Calu3 (cell line): ENCODE measurements around the gene RORB. TPM values are rescaled to one million over a fixed set of nuclear protein-coding genes. Genes with fewer than 3 reads are reported as not detected.

Experiments used
- BruUV-seq: library from RNA; stranded (reverse); fragments of 400-500 nt; replicated peaks from 2 replicates; lab custom pipeline; 2021; lab: Mats Ljungman, UMichigan
- CTCF ChIA-PET: fragments of 300-600 bp; sonication (Branson Sonifier 250); formaldehyde crosslinking; loops from one replicate; lab custom pipeline; 2022; ENCODE audit warnings: antibody characterized with exemption; lab: Charles Lee
- DNase-seq: peaks from one replicate; pipeline ENCODE4 v3.0.0; 2022
- H3K27ac Mint-ChIP-seq: one replicate; pipeline ENCODE4 v1.8.0; 2022; ENCODE audit warnings: mixed read lengths; ENCODE audit not compliant: unreplicated experiment
- H3K27me3 Mint-ChIP-seq: one replicate; pipeline ENCODE4 v1.8.0; 2022; ENCODE audit warnings: mixed read lengths; ENCODE audit not compliant: unreplicated experiment
- H3K36me3 Mint-ChIP-seq: one replicate; pipeline ENCODE4 v1.8.0; 2022; ENCODE audit warnings: mild to moderate bottlenecking, moderate library complexity, mixed read lengths; ENCODE audit not compliant: insufficient read depth, unreplicated experiment
- H3K4me1 Mint-ChIP-seq: one replicate; pipeline ENCODE4 v1.8.0; 2022; ENCODE audit warnings: mild to moderate bottlenecking, low read depth, mixed read lengths; ENCODE audit not compliant: unreplicated experiment
- H3K4me3 Mint-ChIP-seq: one replicate; pipeline ENCODE4 v1.8.0; 2022; ENCODE audit warnings: mild to moderate bottlenecking, low read depth, moderate library complexity, mixed read lengths; ENCODE audit not compliant: unreplicated experiment
- H3K9me3 Mint-ChIP-seq: one replicate; pipeline ENCODE4 v1.8.0; 2022; ENCODE audit warnings: low read depth, mixed read lengths; ENCODE audit not compliant: unreplicated experiment
- CTCF ChIP-seq: fragments of 200-600 bp; IDR thresholded peaks from one replicate; pipeline ENCODE4 v1.8.0; 2022; ENCODE audit warnings: antibody characterized with exemption; ENCODE audit not compliant: unreplicated experiment
- intact Hi-C: fragments of 100-400 bp; cut with micrococcal nuclease; formaldehyde crosslinking; loops from one replicate; pipeline ENCODE4 v1.10.0; 2022; ENCODE audit not compliant: unreplicated experiment
- total RNA-seq: library from RNA; stranded (reverse); gene quantifications from 2 replicates; pipeline ENCODE4 v1.2.3, GENCODE V29; 2022

The RORB gene
- total RNA-seq, 1 experiment from 2014 or later = not detected

- no TSS peak for BruUV-seq
- H3K4me1 Mint-ChIP-seq = no peaks in the 10 kb centered on the region
- no peak overlapping the region for H3K27ac Mint-ChIP-seq
- H3K36me3 Mint-ChIP-seq = no peaks in the 10 kb centered on the region
- H3K4me3 Mint-ChIP-seq = no peak overlapping the region
- DNase-seq = no peak
- no peak for TF ChIP-seq CTCF
- no peaks in the 10 kb centered on the region for H3K9me3 Mint-ChIP-seq
- intact Hi-C loops = no loop called here
- H3K27me3 Mint-ChIP-seq = peaks cover 17% of the 10 kb centered on the region
- CTCF ChIA-PET = no interaction called here
These were observed 227.2 kb downstream of the RORB start for GRCh38 chr9:74724317-74724716.

DNA sequence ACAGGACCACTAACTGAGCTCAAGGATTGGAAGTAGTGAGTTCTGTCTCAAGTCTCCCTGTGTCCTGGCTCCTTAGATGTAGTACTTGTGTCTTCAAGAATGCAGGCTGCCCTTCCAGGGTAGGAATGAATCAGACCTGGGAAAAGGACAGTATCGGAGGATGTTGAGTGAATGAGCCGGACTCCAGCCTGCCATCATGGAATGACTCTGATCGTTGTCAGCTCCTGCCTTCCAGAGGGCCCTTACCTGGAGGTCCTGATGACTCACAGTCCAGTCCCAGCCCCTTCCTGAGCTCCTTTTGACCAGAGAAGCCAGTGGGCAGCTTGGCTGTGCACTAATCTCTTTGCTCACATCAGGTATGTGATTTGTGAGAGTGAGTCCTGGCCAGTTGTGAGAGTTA, 229.4 kb downstream of the RORB start:
- H3K4me1 Mint-ChIP-seq = no peaks in the 10 kb centered on the region
- BruUV-seq = no TSS peak
- intact Hi-C loops = no loop called here
- H3K27me3 Mint-ChIP-seq = peaks cover 7% of the 10 kb centered on the region
- no peaks in the 10 kb centered on the region for H3K9me3 Mint-ChIP-seq
- CTCF ChIA-PET = no interaction called here
- H3K36me3 Mint-ChIP-seq = no peaks in the 10 kb centered on the region
- no peak for TF ChIP-seq CTCF
- H3K4me3 Mint-ChIP-seq = no peak overlapping the region
- no peak for DNase-seq
- no peak overlapping the region for H3K27ac Mint-ChIP-seq

DNA sequence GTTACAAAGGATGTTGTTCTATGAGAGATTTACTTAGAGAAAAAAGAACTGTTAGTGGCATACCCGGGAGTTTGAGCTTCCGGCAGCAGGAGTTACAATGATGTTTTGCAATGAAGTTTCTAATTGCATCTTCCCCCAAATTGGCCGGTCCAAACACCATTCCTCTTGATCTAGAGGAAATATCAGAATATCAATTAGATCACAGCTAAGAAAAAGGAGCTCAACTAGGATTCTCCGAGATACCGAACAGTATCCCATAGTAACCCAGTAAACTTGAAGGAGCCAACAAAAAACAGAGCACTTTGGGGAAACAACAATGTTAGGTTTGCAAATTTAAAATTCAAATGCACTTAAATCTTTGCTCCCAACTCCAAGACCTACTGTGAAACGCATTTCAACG, 231.0 kb downstream of the RORB start:
- H3K27me3 Mint-ChIP-seq = no peaks in the 10 kb centered on the region
- H3K4me1 Mint-ChIP-seq = no peaks in the 10 kb centered on the region
- no peak for DNase-seq
- CTCF ChIA-PET = no interaction called here
- TF ChIP-seq CTCF = no peak
- intact Hi-C loops = no loop called here
- no peaks in the 10 kb centered on the region for H3K36me3 Mint-ChIP-seq
- no peak overlapping the region for H3K4me3 Mint-ChIP-seq
- H3K27ac Mint-ChIP-seq = no peak overlapping the region
- H3K9me3 Mint-ChIP-seq = no peaks in the 10 kb centered on the region
- no TSS peak for BruUV-seq

- Mint-ChIP-seq H3K36me3 (no peaks in the 10 kb centered on the region), H3K27ac (no peak overlapping the region), H3K9me3 (no peaks in the 10 kb centered on the region), H3K27me3 (no peaks in the 10 kb centered on the region), H3K4me3 (no peak overlapping the region), H3K4me1 (no peaks in the 10 kb centered on the region)
- no peak for TF ChIP-seq CTCF
- intact Hi-C loops = no loop called here
- no TSS peak for BruUV-seq
- CTCF ChIA-PET = no interaction called here
- no peak for DNase-seq
These were observed 232.1 kb downstream of the RORB start for GRCh38 chr9:74729136-74729695.
